HG02759 (cell line): ENCODE data around the gene TRAPPC3.
A peak's percentile ranks its signal among the peaks of the same experiment; 100 is the strongest.

Source experiments
- ATAC-seq: cut with Tn5 transposase; IDR thresholded peaks from one replicate; pipeline ENCODE4 v1.9.1; 2021; ENCODE audit warnings: mild to moderate bottlenecking, moderate library complexity; ENCODE audit not compliant: unreplicated experiment

Gene TRAPPC3

DNA sequence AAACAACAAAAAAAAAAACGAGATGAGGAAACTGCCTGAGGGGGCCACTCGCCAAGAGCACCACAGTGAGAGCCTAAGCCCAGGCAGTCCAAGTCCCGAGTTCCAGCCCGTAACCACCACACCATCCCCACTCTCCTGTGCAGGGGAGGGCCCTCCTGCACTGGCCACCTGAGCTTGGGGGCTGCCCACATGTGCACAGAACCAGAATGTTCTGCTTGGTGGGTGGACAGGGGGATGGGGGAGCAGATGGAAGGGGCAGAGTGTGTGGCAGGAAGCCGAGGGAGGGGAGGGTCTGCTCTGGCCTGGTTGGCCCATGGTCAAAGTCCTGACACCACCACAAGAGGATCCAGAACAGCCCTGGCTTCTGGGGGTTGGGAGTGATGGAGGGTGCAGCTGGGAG, 43.0 kb downstream of the TRAPPC3 start:
- ATAC-seq = no peak

DNA sequence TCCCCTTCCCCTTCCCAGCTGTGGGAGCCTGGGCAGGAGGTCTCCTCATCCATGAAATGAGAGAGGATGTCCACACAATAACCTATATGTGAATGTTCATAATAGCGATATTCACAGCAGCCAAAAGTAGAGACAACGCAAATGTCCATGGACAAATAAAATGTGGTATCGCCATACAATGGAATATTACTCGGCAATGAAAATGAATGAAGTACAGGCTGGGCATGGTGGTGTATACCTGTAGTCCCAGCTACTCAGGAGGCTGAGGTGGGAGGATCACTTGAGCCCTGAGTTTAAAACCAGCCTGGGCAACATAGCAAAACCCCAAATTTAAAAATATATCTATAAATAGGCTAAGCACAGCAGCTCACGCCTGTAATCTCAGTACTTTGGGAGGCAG, 47.7 kb downstream of the TRAPPC3 start:
- ATAC-seq = no peak

DNA sequence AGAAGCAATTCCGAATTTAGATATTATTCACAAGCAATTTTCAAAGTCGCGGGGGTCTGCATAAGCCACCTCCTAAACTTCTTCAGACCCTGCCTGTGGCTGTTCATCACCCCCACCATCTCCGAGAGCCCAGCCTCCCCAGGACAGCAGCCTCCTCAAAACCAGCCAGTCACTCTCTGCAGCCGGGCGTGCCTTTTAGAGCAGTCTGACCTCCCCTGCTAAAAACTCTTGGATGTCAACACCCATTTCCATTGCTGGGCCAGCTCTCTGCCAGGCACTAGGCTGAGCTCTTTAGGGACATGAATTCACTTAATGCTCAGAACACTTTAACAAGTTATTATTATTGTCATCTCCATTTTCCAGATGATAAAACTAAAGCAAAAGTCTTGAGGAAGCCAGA, 48.9 kb downstream of the TRAPPC3 start:
- no peak for ATAC-seq

DNA sequence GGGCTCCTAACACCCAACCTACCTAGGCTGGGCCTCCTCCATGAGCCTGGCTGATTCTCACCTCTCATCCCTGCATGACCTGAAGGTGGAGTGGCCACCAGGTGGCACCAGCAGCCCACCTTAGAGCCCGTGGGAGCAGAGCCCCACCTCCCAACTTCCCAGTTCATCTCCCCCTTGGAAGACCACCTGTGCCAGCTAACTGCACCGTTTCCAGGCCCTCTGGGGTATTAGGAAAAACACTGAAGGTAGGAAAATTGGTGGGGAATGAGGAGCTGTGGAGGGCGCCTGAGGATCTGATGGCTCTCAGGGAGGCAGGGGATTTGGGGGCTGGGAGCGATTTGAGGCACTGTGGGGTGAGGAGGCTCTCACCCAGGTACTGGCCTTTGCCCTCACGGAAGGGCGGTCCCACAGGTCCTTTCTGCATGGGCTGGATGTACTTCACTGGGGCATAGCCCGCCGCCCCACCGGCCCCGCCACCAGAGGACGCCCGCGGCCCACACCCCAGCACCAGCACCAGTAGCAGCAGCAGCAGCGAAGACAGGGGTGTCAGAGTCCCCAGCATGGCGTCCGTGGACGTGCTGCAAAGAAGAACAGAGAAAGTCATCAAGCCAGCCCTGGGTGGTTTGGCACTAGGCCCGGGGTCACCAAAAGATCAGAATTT, 49.5 kb downstream of the TRAPPC3 start:
- ATAC-seq = peak; percentile 57

DNA sequence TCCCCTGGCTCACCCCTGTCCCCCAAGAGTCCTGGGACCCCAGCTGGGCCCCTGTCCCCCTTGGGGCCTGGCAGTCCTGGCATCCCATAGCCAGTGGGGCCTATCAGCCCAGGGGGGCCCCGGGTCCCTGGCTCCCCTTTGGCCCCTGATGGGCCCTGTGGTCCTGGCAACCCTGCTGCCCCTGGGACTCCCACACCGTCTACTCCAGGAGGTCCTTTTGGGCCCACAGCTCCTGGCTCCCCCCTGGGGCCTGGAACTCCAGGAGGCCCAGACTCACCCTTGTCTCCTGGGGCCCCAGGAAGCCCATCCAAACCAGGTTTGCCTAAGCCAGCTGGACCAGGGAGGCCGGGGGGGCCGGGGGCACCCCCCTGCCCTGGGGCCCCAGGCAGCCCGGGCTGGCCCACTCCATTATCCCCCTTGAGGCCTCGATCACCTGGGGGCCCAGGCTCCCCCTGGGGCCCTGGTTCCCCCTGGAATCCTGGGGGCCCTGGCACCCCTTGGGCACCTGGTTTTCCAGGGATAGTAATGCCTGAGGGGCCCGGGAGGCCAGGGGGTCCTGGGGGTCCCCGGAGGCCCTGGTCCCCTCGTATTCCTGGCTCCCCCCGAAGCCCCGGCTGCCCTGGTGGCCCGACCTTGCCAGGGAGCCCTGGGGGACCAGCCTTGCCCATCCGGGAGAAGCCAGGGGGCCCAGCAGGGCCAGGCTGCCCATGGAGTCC, 50.5 kb downstream of the TRAPPC3 start:
- ATAC-seq = no peak

DNA sequence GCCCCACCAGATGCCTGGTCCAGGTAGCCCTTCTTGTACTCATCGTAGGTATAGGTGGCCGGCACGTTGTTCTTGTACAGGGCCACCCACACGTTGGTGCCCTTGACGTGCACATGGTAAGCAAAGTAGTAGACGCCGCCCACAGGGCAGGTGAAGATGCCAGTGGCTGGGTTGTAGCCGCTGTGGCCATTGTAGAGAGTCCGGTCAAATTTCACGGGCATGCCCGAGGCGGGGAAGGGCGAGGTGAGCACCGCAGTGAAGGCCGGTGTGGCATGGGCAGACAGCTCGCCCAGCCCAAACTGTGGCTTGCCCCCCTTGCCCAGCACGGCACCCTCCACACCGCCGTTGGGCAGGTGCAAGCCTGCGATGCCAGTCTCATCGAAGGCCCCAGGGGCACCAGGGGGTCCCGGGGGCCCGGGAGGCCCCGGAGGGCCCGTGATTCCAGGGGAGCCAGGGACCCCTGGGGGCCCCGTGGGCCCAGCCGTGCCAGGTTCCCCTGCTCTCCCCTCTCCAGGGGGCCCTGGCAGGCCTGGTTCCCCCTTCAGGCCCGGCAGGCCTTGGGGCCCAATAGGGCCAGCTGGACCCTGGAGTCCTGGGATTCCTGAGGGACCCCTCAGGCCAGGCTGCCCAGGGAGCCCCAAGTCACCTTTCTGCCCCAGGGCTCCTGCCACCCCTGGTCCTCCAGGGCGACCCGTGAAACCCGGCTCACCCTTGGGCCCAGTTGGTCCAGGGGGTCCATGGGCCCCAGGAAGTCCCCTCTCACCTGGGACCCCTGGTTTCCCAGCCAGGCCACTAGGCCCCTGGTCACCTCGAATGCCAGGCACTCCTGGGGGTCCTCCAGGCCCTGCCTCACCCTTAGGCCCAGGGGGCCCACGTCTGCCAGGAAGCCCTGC, 51.3 kb downstream of the TRAPPC3 start:
- no peak for ATAC-seq

DNA sequence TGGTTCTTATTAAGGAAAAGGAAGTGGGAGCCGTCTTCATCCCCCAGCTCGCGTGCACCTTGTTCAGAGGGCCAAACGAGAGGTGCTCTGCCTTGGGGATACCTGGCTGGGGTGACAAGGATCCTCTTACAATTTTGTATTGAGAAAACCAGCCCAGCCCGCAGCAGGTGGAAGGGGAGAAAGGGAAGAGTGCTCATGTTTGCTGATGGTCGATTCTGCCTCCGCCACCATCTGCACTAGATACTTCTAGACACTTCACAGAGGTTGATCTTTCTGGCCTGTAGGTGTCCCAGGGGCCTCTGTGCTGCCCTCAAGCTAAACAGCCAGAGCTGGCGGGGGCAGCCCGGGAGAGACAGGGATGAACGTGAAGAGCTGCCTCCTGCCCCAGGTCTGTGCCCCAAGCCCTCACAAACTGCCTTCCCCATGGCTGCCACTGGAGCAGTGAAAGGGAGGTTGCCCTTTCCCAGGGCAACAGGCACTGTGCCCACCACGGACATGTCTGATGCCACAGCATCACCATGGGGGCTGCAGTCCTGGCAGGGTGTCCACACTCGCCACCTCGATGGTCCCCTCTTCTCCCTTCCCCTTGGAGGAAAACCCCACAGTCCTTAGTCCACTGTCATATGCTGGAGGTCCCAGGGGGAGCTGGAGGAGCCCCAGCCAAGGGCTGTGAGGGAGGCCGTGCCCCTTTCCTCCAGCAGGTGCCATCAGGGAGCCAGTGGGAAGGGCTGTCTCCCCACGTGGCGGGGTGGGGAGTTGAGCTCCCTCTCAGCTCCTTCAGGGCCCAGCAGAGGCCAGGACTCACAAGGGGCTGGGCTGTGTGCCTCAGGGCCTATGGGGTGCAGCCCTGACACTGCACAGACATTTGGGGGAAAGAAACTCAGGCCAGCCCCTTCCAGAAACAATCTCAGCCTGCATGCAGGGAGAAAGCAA, 52.5 kb downstream of the TRAPPC3 start:
- ATAC-seq = no peak

DNA sequence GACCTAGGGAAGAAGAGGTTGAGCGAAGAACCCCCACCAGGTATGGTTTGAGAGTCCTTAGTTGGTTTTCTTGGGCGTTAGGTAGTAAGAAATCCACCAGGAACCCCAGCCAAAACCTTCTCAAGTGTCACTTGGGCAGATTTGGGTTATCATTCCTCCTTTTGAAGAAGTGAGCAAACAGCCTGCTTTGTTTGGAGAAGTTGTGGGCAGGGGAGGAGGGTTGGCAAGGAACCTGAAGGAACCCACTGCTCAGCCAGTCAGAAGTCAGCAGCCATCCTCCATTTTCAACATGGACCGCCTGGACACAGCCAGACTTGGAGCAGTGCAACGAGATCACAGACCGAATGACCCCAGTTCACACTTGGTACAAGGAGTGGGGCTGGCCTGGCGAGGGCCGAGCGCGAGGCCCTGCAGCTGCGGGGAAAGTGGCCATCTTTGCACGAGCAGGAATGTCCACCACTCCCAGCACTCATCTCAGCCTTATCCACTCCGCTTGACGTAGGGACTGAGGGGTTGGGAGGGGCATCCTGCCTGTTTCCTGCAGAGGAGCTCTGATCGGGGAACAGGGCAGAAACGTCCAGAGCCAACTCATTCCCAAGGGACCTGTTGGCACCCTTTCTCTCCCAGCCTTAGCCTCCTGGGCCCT, 53.4 kb downstream of the TRAPPC3 start:
- ATAC-seq = no peak

DNA sequence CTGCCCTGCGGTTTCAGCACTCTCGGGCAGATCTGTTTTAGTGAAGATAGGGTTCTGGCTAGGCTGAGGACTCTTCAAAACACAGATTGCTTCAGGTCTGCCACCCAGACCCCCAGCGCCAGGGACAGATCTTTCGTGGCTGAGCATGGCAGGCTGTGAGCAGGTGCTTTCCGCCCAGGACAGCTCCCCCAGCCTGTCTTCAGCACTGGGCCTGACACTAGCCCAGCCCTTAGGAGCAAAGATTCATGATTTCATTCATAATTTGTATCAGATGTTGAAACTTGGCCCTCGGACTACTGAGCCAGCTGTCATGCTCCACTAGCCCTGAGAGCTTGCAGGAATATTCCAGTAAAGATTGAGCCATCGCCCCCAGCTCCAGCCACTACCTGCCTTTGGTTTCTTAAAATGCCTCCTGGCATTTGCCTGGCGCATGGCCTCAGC, 54.6 kb downstream of the TRAPPC3 start:
- ATAC-seq = no peak

DNA sequence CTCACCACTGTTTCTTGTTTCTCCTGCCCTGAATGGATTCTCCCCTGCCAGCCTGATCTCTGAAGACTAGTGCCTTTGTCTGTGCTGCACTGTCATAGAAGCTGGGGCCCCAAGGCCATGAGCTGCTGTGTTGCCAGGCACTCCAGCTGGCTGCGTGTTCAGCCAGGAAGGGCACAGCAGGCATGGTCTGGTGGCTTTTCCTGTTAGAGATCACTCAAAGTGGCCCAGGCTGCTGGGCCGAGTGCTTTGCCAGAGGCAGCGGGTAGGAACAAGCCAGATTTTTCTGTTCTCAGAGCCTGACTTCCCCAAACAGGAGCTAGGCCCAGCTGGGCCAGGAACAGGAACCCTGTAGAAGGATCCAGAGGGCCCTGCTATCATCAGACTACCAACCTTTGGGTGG, 55.4 kb downstream of the TRAPPC3 start:
- ATAC-seq = no peak

DNA sequence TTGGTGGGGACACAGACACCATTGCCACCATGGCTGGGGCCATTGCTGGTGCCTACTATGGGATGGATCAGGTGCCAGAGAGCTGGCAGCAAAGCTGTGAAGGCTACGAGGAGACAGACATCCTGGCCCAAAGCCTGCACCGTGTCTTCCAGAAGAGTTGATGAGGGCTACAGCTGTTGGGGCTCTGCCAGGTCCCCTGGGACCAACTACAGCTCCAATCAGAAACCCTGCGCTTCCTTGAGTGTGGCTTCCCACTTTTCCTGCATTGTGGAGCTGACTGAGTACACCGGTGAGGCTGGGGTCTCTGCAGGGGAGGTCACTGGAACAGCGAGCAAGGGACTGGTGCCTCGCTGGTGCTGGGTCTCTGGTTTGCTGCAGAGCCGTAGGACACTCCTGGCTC, 56.1 kb downstream of the TRAPPC3 start:
- no peak for ATAC-seq

DNA sequence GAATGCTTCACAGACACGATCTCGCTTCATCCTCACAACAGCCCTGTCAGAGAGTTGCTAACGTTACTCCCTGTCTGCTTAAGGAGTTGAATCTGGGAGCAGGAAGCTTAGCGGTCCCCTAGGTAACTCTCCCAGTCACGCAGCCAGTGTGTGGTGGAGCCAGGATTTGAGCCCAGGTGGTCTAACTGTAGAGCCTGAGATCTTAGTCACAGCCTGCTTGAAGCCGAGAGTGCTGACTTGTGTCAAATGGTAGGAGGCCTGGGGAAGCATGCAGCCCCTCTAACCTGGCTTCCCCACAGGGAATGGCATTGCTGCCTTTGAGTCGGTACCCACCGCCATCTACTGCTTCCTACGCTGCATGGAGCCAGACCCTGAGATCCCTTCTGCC, 56.5 kb downstream of the TRAPPC3 start:
- ATAC-seq = no peak

DNA sequence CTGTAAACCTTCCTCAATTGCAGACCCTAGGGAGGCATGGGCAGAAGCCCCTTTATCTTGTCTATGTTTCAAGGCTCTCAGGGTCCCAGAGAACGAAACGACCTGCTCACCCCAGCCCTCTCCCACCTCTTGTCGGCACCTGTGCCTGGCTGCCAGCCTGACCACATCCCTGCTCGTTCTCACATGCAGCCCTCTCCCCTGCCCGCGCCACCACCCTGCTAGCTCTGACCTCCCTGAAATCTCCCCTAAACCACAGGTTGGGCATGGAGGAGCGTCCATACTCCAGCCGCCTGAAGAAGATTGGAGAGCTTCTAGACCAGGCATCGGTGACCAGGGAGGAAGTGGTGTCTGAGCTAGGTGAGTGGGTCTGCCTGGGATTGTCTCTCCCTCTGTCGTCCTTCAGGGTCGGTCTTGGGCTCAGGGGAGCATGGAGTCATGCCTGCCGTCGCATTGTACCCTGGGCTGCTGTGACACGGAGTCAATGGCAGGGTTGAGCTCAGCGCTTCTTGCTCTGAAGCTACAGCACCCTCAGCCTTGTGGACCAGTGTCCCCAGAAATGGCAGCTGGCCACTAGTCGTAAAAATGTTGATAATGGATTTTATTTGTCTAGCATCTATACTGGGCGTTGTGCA, 57.0 kb downstream of the TRAPPC3 start:
- ATAC-seq = no peak

DNA sequence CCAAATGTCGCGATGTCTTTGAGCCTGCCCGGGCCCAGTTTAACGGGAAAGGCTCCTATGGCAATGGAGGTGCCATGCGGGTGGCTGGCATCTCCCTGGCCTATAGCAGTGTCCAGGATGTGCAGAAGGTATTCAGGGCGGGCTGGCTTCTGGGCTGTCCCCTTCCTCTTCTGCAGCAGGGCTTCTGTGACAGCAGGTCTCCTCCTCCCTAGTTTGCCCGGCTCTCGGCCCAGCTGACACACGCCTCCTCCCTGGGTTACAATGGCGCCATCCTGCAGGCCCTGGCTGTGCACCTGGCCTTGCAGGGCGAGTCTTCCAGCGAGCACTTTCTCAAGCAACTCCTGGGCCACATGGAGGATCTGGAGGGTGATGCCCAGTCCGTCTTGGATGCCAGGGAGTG, 57.6 kb downstream of the TRAPPC3 start:
- no peak for ATAC-seq

DNA sequence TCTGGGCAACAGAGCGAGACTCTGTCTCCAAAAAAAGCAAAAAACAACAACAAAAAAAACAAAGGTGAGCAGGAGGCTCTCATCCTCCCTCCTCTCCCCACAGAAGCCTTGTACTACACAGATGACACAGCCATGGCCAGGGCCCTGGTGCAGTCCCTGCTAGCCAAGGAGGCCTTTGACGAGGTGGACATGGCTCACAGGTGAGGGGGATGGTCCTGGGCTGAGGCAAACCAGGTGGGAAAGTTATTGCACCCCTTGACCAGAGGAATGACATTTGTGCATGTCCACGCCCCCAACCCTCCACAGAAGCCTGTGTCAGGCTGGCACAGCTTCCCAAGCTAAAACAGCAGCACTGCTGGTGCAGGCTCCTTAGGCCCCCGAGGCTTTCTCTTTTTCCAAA, 58.1 kb downstream of the TRAPPC3 start:
- ATAC-seq = no peak

DNA sequence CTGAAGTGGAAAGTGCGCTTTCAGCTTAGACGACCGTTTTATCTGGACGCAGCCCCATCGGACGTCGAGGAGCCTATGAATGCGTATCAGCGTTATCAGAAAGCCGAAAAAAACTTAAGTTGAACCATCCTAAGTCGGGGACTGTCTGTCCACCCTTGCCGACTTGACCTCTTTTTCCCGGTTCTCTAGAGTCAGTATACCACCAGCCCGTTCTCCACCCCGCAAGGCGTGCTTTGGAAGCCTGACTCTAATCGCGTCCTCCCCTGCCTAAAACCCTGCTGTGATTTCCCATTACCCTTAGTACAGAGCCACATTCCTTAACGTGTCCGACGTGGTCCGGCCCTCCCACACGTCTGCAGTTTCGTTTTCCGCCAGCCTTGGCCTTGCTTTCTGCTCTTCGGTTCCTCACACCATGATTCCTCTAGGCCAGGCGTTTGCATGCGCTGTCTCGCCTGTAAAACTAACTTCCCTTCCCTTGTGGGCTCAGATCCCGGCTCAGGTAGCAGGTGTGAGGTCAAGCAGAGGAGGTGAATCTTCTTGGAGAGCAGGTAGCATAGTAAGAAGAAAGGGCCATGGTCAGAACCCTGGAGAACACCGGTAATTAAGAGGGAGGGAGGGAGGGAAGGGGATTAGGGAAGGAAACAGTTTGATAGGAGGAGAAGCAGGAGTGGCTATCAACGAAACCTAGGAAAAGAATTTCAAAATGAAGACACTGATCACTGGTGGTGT, 59.7 kb downstream of the TRAPPC3 start:
- no peak for ATAC-seq

DNA sequence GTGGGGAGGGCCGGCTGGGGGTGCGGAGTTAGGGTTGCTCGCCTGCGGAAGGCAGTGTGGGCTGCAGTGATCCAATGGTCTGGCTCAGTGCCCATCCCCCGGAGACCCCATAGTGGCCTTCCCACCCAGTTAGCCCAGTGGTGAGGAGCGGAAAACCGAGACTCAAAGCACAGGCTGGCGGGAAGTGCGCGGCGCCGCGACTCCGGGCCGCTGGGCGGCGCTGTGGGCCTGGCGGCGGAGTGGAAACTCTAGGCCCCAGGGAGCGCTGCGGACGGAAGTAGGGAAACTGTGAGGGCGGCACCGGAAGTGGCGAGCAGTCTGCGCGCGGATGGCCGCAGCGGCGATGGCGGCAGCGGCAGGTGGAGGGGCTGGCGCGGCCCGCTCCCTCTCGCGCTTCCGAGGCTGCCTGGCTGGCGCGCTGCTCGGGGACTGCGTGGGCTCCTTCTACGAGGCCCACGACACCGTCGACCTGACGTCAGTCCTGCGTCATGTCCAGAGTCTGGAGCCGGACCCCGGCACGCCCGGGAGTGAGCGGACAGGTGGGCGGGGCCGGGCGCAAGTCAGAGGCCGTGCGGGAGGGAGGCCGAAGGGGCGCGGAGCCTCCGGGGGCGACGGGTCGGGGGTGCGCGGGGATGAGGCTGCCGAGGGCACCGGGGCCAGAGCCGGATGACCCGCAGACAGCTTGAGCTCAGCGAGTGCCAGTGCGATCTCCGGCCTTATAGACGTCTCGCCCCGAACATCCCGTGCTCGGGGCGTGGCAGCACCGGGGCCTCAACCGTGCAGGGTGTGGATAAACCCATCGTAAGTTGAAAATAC, 60.5 kb downstream of the TRAPPC3 start, which contains the start of gene ADPRS:
Gene ADPRS, plus strand, starts transcription at position 316 of the 816 bp plus-strand sequence. Its CDS starts 13 bp downstream, at position 329.
- peak; percentile 85 for ATAC-seq

DNA sequence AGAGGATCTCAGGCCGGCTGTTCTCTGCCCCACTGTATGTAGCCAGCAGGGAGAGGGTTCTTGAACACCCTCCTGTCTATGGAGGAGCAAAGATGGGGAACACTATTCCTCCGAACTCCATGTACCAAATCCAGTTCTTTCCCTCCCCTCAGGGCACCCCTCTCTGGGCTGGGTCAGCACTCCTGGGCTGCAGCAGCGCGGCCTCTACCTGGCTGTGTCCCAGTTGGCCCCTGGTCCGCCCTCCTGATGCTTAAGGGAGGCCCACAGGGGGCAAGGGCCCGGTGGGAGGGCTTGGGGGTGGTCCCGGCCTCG, 61.1 kb downstream of the TRAPPC3 start:
- ATAC-seq = no peak
